AG10803 (cell line): ENCODE data around the gene LGALS8.
A peak's percentile ranks its signal among the peaks of the same experiment; 100 is the strongest.
"Not testable (repeated sequence)": the region's sequence is repeated elsewhere in the genome, so short reads cannot be mapped to it uniquely, and the experiment has no call there.

Experiments
- DNase-seq: peaks from one replicate; pipeline ENCODE4 v3.0.0; 2010; ENCODE audit warnings: low read depth
- H3K4me3 ChIP-seq: 2 replicates; pipeline ENCODE4 v1.5.1; 2011; ENCODE audit warnings: mild to moderate bottlenecking, low read length, control low read depth
- TF ChIP-seq, protein P1 (sequence below): conservative IDR thresholded peaks from 2 replicates; pipeline ENCODE4 v1.5.1; 2011; ENCODE audit warnings: mild to moderate bottlenecking, low read length, control low read depth, inconsistent platforms

LGALS8 gene

GRCh38 chr1:236565530-236565929 is 41.7 kb downstream of the LGALS8 start:
- DNase-seq, result no peak
- H3K4me3 ChIP-seq, result no peak overlapping the region
- TF ChIP-seq, protein P1, sequence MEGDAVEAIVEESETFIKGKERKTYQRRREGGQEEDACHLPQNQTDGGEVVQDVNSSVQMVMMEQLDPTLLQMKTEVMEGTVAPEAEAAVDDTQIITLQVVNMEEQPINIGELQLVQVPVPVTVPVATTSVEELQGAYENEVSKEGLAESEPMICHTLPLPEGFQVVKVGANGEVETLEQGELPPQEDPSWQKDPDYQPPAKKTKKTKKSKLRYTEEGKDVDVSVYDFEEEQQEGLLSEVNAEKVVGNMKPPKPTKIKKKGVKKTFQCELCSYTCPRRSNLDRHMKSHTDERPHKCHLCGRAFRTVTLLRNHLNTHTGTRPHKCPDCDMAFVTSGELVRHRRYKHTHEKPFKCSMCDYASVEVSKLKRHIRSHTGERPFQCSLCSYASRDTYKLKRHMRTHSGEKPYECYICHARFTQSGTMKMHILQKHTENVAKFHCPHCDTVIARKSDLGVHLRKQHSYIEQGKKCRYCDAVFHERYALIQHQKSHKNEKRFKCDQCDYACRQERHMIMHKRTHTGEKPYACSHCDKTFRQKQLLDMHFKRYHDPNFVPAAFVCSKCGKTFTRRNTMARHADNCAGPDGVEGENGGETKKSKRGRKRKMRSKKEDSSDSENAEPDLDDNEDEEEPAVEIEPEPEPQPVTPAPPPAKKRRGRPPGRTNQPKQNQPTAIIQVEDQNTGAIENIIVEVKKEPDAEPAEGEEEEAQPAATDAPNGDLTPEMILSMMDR, result no peak

GRCh38 chr1:236568285-236568894 is 44.6 kb downstream of the LGALS8 start:
- H3K4me3 ChIP-seq, result no peak overlapping the region
- peak; percentile 60 for DNase-seq
- TF ChIP-seq, protein P1, result no peak

DNA sequence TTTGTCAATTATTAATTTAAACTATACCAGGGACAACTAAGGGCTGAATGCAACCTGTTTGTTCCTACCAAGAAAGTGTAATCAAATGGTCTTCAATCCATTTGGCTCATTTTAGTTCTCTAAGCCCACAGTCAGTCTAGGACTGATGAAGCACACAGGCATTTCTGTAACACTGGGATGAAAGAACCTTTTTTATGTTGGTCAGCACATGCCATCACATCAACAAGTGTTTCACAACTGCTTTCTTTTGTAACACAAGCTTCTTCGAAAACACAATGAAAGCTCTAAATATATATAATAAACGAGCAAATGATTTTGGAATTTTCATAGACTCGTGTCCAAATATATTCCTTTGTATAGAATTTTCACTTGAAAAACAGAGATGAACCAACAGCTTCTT is 51.7 kb downstream of the LGALS8 start:
- no peak overlapping the region for H3K4me3 ChIP-seq
- peak; percentile 72 for DNase-seq
- TF ChIP-seq, protein P1, result no peak

DNA sequence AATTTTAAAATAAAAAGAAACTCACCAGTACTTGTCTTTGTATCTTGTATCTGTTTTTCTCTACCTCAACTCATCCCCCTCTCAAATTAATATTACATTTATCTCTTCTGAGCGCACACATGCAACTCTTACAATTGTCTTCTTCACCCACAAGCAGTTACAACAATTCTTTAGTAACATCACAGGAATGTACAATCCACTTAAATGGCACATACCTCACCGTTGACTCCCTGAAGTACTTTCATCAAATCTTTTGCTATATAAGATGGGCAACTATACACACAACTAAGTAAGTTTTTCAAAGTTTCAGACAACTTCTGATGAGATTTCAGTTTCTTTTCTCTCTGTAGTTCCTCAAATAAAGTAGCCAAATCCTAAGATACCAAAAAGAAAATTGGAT is 52.2 kb downstream of the LGALS8 start:
- DNase-seq, result peak; percentile 77
- TF ChIP-seq, protein P1, result no peak
- H3K4me3 ChIP-seq, result no peak overlapping the region

- DNase-seq, H3K4me3 ChIP-seq: not testable (repeated sequence)
Observed at GRCh38 chr1:236577041-236577440, 53.3 kb downstream of the LGALS8 start.

DNA sequence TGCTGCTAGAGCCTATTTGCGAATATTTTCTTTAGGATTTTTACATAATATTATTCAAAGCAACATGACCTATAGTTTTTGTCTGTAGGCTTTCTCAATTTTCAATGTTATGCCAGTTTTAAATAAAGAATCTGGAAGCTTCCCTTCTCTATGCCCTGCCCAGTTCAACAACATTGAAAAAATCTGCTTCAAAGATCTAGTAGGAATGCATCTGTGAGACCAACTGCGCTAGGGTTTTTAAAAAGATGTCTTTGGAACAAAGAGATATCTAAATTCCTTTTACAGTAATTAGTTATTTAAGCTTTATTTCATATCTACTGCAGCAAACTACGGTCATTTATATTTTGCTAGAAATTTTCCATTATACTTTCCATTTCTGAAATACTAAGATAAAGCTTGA is 54.9 kb downstream of the LGALS8 start:
- TF ChIP-seq, protein P1, result no peak
- no peak for DNase-seq
- no peak overlapping the region for H3K4me3 ChIP-seq

GRCh38 chr1:236580404-236580803 is 56.6 kb downstream of the LGALS8 start:
- not testable (repeated sequence) for DNase-seq, H3K4me3 ChIP-seq

GRCh38 chr1:236581528-236581927 is 57.7 kb downstream of the LGALS8 start:
- TF ChIP-seq, protein P1, result no peak
- H3K4me3 ChIP-seq, result no peak overlapping the region
- no peak for DNase-seq
